ENCODE data around the gene MBTD1. TPM values are rescaled to one million over a fixed set of nuclear protein-coding genes. Genes with fewer than 3 reads are reported as not detected.

The MBTD1 gene
- total and polyA plus RNA-seq, 8 donors: 10.0 to 64.9 (median 52.3) TPM

- no peaks in the 10 kb centered on the region for H3K27me3 ChIP-seq
- no peak overlapping the region for H3K27ac ChIP-seq
- no peak overlapping the region for H3K4me3 ChIP-seq
- ATAC-seq (no peak), DNase-seq (no peak)
- TF ChIP-seq CTCF (IDR thresholded peaks at IDR 0.05): no peak
- no peaks in the 10 kb centered on the region for H3K9me3 ChIP-seq
- H3K36me3 ChIP-seq: peaks cover 0 to 77% of the 10 kb centered on the region in 2 donors
- H3K4me1 ChIP-seq: no peaks in the 10 kb centered on the region
- intact Hi-C loops (cut with DNase I): no loop called here
These were observed 41.9 kb downstream of the MBTD1 start for GRCh38 chr17:51217946-51218345.

GRCh38 chr17:51214920-51215319 is 44.9 kb downstream of the MBTD1 start:
- no peaks in the 10 kb centered on the region for H3K27me3 ChIP-seq
- intact Hi-C loops (cut with DNase I): no loop called here
- no peak for DNase-seq
- H3K27ac ChIP-seq: no peak overlapping the region
- peaks cover 0 to 73% of the 10 kb centered on the region in 2 donors for H3K36me3 ChIP-seq
- H3K4me1 ChIP-seq: no peaks in the 10 kb centered on the region
- H3K4me3 ChIP-seq: no peak overlapping the region
- ATAC-seq: no peak
- no peak for TF ChIP-seq CTCF (IDR thresholded peaks at IDR 0.05)
- no peaks in the 10 kb centered on the region for H3K9me3 ChIP-seq

GRCh38 chr17:51203838-51204237 is 56.0 kb downstream of the MBTD1 start:
- H3K4me1 ChIP-seq: peaks cover 0 to 2% of the 10 kb centered on the region in 2 donors
- no peak for DNase-seq
- H3K36me3 ChIP-seq: peaks cover 5 to 98% of the 10 kb centered on the region in 2 donors
- no peaks in the 10 kb centered on the region for H3K9me3 ChIP-seq
- H3K27me3 ChIP-seq: no peaks in the 10 kb centered on the region
- no peak for ATAC-seq
- H3K27ac ChIP-seq: no peak overlapping the region
- intact Hi-C loops (cut with DNase I): no loop called here
- no peak for TF ChIP-seq CTCF (IDR thresholded peaks at IDR 0.05)
- no peak overlapping the region for H3K4me3 ChIP-seq

GRCh38 chr17:51200846-51201245 is 59.0 kb downstream of the MBTD1 start:
- no peak for TF ChIP-seq CTCF (IDR thresholded peaks at IDR 0.05)
- Histone ChIP-seq H3K9me3 (no peaks in the 10 kb centered on the region), H3K27ac (peak overlapping the region in 1 of 2 donors; percentile 28), H3K4me1 (peaks cover 0 to 2% of the 10 kb centered on the region in 2 donors), H3K36me3 (peaks cover 0 to 99% of the 10 kb centered on the region in 2 donors), H3K4me3 (no peak overlapping the region), H3K27me3 (no peaks in the 10 kb centered on the region)
- DNase-seq: no peak
- intact Hi-C loops (cut with DNase I): no loop called here
- no peak for ATAC-seq

- TF ChIP-seq CTCF (IDR thresholded peaks at IDR 0.05): no peak
- Histone ChIP-seq H3K27ac (no peak overlapping the region), H3K36me3 (peaks cover 0 to 97% of the 10 kb centered on the region in 2 donors), H3K4me1 (peaks cover 0 to 2% of the 10 kb centered on the region in 2 donors), H3K9me3 (no peaks in the 10 kb centered on the region), H3K4me3 (no peak overlapping the region), H3K27me3 (no peaks in the 10 kb centered on the region)
- intact Hi-C loops (cut with DNase I): no loop called here
- ATAC-seq (no peak), DNase-seq (no peak)
These were observed 59.6 kb downstream of the MBTD1 start for GRCh38 chr17:51200295-51200694.

Measured in left lung (tissue), 10 donors.